Suppressor macrophage treated with lipopolysaccharide for 1 hour (primary cell): ENCODE measurements around the gene CYLD.

Experiments used
- DNase-seq, 3 donors: peaks; one replicate each; pipeline ENCODE4 v3.0.0-alpha.2; 2020 to 2022

Gene CYLD

DNA sequence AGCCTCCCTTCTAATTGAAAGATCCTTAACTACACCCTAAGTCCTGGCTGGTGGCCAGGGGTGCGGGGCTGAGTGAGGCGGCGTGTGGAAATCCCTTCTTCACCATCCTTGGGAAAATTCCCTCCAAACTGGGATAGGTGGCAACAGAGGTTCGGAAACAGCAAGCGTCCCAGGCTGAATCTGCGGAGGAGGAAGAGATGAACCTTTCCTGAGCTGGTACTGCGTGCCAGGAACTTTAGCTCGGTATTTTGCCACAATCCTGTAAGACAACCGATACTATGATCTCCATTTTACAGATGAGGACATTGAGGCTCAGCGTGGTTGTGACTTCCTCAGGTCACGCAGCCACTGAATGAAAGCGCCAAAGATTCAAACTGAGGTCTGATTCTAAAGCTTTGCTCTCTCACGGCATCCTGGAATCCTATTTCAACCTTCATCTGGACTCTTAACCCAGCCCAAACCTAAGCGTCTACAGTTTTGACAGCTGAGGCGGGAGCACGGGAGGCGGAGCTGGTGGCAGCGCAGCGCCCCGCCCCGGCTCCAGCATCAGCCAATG lies 583 bp upstream of the CYLD start:
- peak in 1 of 3 donors; percentile 51 for DNase-seq

- DNase-seq, result peak; percentile 54 to 68 (median 60)
Observed at GRCh38 chr16:50742576-50743200, 802 bp downstream of the CYLD start.

DNA sequence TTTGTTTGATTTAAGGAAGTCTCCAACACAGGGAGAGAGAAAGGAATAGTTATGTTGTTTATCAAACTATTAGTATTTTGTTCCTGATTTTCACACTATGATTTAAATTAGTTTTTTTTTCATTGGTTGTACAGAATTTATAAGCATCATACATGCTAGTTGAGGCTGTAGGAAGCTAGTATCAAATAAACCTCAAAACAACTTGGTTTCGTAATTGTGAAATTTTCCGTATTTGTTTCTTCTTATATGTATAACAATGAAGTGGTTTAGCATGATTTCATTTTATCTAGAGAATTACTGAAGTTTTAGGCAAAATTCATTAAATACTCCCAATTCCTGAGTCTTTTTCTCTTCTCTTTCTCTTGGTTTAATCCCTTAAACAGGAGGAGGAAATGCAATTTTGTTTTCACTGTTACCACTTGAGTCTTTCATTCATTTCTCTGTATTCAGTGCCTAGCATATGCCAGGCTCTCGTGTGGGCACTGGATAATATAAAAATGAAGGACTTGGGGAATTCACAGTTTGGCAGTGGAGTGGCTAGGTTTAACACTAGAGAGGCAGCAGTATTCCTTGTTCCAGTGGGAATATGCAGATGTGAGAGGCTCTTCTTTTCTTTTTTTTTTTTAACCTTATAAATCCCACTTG lies 1.8 kb downstream of the CYLD start:
- peak in 2 of 3 donors; percentile 49 to 62 for DNase-seq

GRCh38 chr16:50744881-50745280 lies 3.0 kb downstream of the CYLD start:
- DNase-seq, result no peak

DNA sequence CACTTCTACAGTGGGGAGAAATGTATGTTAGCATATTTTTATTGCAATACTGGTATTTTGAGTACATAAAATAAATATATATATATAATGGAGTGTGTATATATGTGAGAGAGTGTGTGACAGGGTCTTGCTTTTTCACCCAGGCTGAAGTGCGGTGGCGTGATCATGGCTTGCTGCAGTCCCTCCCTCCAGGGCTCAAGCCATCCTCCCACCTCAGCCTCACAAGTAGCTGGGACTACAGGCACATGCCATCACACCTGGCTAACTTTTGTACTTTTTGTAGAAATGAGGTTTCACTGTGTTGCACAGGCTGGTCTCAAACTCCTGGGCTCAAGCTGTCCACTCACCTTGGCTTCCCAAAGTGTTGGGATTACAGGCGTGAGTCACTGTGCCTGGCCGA lies 4.1 kb downstream of the CYLD start:
- no peak for DNase-seq

GRCh38 chr16:50747207-50747956 lies 5.5 kb downstream of the CYLD start:
- peak in 2 of 3 donors; percentile 52 to 56 for DNase-seq

DNA sequence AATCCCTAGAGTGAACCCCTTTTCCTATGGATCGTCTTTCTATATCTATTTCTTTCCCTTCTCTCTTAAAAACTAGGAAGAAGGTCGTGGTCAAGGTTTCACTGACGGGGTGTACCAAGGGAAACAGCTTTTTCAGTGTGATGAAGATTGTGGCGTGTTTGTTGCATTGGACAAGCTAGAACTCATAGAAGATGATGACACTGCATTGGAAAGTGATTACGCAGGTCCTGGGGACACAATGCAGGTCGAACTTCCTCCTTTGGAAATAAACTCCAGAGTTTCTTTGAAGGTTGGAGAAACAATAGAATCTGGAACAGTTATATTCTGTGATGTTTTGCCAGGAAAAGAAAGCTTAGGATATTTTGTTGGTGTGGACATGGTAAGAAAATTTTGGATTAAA lies 9.6 kb downstream of the CYLD start:
- no peak for DNase-seq

GRCh38 chr16:50752471-50753235 lies 10.8 kb downstream of the CYLD start:
- no peak for DNase-seq

DNA sequence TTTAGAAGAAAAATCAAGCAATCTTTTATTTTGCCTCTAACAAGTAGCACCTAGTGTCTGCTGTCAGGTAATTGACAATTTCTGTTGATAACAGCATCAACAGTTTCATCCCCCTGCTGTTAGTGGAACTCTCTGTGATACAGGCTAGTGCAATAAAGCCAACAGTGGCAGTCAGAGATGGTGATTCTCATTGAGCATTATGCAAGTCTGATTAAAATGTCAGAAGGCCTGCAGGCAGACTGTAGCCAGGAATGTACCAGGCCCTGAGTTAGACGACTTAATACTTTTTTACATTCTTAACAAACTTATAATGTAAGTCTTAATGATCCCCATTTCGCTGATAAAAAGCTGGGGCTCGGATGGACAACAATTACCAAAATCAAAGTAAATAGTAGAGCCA lies 14.6 kb downstream of the CYLD start:
- DNase-seq, result no peak

DNA sequence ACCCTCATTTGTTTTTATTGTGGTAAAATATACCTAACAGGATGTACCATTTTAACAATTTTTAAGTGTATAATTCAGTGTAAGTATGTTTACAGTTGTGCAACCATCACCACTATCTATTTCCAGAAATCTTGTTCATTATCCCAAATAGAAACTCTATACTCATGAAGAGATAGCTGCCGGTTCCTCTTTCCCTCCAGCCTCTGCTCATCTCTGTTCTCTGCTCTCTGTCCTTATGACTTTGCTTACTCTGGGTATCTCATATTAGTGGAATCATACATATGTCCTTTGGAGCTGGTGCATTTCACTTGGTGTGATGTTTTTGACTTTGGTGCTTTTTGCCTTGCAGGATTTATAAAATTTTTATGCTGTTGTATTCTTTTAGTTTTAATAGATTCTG lies 19.4 kb downstream of the CYLD start:
- peak; percentile 33 to 50 (median 44) for DNase-seq

DNA sequence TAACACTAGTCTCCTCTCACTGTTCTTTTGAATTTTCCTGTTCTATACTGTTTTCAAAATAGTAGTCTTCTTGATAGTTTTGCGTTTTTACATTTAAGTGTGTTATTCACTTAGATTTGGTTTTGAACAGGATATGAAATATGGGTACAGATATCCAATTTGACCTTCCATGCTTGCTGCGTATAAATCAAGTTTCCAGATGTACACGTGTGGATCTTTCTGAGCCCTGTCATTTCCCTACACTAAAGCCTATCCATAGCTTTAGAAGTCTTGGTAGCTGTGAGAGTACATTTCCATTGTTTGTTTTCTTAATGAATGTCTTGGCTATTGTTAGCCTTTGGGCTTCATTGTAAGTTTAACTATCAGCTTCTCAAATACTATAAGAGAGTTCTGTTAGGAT lies 20.4 kb downstream of the CYLD start:
- no peak for DNase-seq

DNA sequence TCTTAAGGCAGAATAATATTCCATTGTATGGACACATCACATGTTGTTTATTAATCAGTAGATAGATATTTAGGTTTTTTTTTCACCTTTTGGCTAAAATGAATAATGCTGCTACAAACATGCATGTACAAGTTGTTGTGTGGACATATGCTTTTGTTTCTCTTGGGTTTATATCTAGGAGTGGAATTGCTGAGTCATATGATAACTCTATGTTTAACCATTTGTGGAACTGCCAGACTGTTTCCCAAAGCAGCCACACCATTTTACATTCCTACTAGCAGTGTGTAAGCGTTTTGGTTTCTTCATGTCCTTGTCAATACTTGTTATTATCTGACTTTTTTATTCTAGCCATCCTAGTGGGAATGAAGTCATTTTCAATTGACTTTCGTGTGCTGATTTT lies 21.3 kb downstream of the CYLD start:
- no peak for DNase-seq

DNA sequence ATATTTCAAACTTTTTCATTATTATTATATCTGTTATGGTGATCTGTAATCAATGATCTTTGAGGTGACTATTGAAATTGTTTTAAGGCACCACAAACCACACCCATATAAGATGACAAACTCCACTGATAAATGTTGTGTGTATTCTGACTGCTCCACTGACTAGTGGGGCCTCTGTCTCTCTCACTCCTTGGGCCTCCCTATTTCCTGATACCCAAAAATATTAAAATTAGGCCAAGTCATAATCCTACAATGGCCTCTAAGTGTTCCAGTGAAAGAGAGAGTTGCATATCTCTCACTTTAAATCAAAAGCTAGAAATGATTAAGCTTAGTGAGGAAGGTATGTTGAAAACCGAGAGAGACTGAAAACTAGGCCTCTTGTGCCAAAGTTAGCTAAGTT lies 23.4 kb downstream of the CYLD start:
- DNase-seq, result no peak

DNA sequence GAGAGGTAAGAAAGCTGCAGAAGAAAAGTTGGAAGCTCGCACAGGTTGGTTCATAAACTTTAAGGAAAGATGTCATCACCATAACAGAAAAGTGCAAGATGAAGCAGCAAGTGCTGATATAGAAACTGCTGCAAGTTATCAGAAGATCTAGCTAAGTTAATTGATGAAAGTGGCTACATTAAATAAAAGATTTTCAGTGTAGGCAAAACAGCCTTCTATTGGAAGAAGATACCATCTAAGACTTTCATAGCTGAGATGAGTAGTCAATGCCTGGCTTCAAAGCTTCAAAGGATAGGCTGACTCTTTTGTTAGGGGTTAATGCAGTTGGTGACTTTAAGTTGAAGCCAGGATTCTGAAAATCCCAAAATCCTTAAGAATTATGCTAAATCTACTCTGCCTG lies 24.0 kb downstream of the CYLD start:
- no peak for DNase-seq

GRCh38 chr16:50767197-50767596 lies 25.3 kb downstream of the CYLD start:
- no peak for DNase-seq

GRCh38 chr16:50771366-50771765 lies 29.5 kb downstream of the CYLD start:
- DNase-seq, result peak in 2 of 3 donors; percentile 6 to 30

- no peak for DNase-seq
Observed at GRCh38 chr16:50774405-50774804, 32.5 kb downstream of the CYLD start.

GRCh38 chr16:50774960-50775359 lies 33.1 kb downstream of the CYLD start:
- DNase-seq, result no peak

- no peak for DNase-seq
Observed at GRCh38 chr16:50776037-50776436, 34.2 kb downstream of the CYLD start.

DNA sequence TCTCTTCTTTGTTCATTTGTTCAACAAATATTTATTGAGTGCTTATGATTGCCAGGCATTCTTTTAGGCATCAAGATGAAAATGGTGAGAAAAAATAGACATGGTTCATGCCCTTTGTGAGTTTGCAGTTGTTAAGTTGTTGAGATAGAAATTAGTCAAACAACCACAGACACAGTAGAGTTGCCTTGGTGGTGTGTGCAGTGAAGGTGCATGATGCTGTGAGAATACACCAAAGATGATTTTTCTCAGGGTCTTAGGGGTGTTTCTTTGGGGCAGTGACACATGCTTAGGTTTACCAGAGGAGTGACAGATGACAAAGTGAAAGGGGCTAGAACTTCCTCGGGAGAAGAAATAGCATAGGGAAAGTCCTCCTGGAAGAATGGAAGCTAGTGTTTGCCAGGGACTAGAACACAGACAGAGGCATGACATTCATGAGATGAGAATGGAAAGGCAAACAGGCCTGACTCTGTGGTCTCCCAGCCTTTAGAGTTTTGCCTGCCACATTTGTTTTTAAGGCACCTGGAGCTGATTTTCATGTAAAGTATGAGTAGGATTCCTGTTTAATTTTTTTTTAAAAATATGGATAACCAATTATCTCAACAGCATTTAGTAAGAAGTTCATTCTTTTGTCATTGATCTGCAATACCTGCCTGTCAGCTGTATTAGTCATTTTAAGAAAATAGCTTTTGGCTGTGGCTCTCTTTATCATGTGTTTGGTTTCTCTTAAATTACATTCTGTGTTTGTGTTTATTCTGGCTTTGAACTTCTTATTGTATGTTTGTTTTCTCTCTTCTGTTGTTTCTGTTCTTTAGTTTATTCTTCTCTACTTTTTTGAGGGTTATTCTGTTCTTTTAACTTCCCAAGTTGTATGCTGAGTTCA lies 36.6 kb downstream of the CYLD start:
- DNase-seq, result no peak

GRCh38 chr16:50781043-50781442 lies 39.2 kb downstream of the CYLD start:
- DNase-seq, result no peak

- DNase-seq, result no peak
Observed at GRCh38 chr16:50781518-50781917, 39.6 kb downstream of the CYLD start.
